HepG2 (cell line): Measurements from ENCODE around the gene DAD1.

Source experiments
- KAT8 ChIP-seq: IDR thresholded peaks from 2 replicates; pipeline ENCODE4 v1.6.1; 2016; ENCODE audit warnings: missing genetic modification reagents, missing compliant biosample characterization
- KDM6A ChIP-seq: IDR thresholded peaks from 2 replicates; pipeline ENCODE4 v1.6.1; 2016; ENCODE audit warnings: low read depth
- POLR2A ChIP-seq, 2 experiments: IDR thresholded peaks; 2 replicates each; pipeline ENCODE4 v1.6.1; 2011; ENCODE audit warnings: low read depth in 2 of 2, low read length in 2 of 2, mild to moderate bottlenecking in 1 of 2, moderate library complexity in 1 of 2; ENCODE audit not compliant: insufficient read depth in 1 of 2
- SOX6 ChIP-seq, 2 experiments: fragments of 450-650 bp in 1 of 2; sonication (generic) in 1 of 2; formaldehyde crosslinking in 1 of 2; IDR thresholded peaks; 2 replicates each; pipeline versions ENCODE4 v1.4.0 to v1.6.1; 2017 to 2020; ENCODE audit warnings: antibody characterized with exemption in 1 of 2, mild to moderate bottlenecking in 1 of 2, missing genetic modification reagents in 1 of 2
- SRY ChIP-seq: sonication (generic); formaldehyde crosslinking; IDR thresholded peaks from 2 replicates; pipeline ENCODE4 v1.8.0; 2022; ENCODE audit warnings: mild to moderate bottlenecking, missing genetic modification reagents
- ZSCAN29 ChIP-seq: sonication (generic); formaldehyde crosslinking; conservative IDR thresholded peaks from 2 replicates; pipeline ENCODE4 v1.4.0; 2020; ENCODE audit warnings: mild to moderate bottlenecking, missing genetic modification reagents
- TF ChIP-seq, protein P1 (sequence below): sonication (generic); formaldehyde crosslinking; IDR thresholded peaks from 2 replicates; pipeline ENCODE4 v1.4.0; 2020; ENCODE audit warnings: missing genetic modification reagents

DNA sequence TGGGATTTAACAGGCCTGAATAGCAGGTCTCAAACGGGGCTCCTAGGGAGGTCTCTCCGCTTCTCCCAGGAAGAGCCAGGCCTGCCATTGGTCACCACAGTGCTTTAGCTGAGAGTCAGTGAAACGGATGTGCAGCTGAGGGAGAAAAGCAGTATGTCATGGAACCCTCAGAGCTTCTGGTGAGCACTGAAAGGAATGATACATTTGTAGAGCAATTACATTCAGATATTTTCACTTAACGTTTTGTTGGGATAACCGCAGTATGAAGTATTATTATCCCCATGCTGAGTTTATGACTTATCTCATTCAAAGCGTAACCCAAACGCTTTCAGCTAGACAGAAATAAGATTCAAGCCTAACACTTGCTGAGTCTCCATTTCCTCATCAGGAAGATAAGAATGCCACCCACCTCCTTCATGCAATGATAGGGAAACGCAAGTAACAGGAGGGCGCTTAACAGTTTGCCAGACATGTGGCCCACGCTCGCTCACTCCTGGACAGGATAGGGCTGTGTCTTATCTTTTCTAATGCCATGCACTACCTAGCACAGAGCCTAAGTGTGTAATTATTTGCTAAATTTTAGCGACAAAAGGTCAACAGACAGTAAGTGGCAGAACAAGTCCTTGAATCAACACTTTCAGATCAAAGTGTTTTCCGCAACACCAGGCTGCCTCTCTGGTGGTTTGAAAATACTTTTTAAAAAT lies 28.2 kb downstream of the DAD1 start:
- TF ChIP-seq KAT8 (peak; percentile 48; the same call in 1 of the 2 replicates), KDM6A (peak; percentile 78), SRY (CRISPR knock-in tag) (no peak; the same call in 1 of the 2 replicates), SOX6 (IDR thresholded peaks at IDR 0.05) (no peak), SOX6 (CRISPR knock-in tag; IDR thresholded peaks at IDR 0.05) (peak; percentile 94), POLR2A (IDR thresholded peaks at IDR 0.05; ENCODE audit: insufficient read depth in 1 of 2, low read depth in 2 of 2, low read length in 2 of 2) (no peak), ZSCAN29 (CRISPR knock-in tag) (peak; percentile 64; the same call in 1 of the 2 replicates)
- TF ChIP-seq, protein P1, sequence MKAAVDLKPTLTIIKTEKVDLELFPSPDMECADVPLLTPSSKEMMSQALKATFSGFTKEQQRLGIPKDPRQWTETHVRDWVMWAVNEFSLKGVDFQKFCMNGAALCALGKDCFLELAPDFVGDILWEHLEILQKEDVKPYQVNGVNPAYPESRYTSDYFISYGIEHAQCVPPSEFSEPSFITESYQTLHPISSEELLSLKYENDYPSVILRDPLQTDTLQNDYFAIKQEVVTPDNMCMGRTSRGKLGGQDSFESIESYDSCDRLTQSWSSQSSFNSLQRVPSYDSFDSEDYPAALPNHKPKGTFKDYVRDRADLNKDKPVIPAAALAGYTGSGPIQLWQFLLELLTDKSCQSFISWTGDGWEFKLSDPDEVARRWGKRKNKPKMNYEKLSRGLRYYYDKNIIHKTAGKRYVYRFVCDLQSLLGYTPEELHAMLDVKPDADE (CRISPR knock-in tag), result no peak
